Neuronal stem cell (in vitro differentiated cells): ENCODE results near the gene CDK12. TPM values are rescaled to one million over a fixed set of nuclear protein-coding genes. Genes with fewer than 3 reads are reported as not detected.

ENCODE experiments used
- DNase-seq: peaks from one replicate; pipeline ENCODE4 v3.0.0-alpha.2; 2013; ENCODE audit warnings: low spot score
- H2AFZ ChIP-seq: one replicate; pipeline ENCODE4 v1.6.1; 2013; ENCODE audit warnings: mild to moderate bottlenecking, low read length, inconsistent platforms
- H2AK5ac ChIP-seq: 2 replicates; pipeline ENCODE4 v1.6.1; 2013; ENCODE audit warnings: low read depth, mild to moderate bottlenecking, inconsistent platforms, low read length, moderate library complexity, mixed read lengths
- H2BK120ac ChIP-seq: 2 replicates; pipeline ENCODE4 v1.6.1; 2013; ENCODE audit warnings: low read depth, mild to moderate bottlenecking, inconsistent platforms, low read length, moderate library complexity, mixed read lengths
- H2BK12ac ChIP-seq: one replicate; pipeline ENCODE4 v1.6.1; 2013; ENCODE audit warnings: low read length, inconsistent platforms
- H2BK15ac ChIP-seq: 2 replicates; pipeline ENCODE4 v1.6.1; 2013; ENCODE audit warnings: mild to moderate bottlenecking, low read length, inconsistent platforms, mixed read lengths
- H2BK5ac ChIP-seq: one replicate; pipeline ENCODE4 v1.6.1; 2013; ENCODE audit warnings: inconsistent platforms, mild to moderate bottlenecking, low read length, moderate library complexity
- H3K14ac ChIP-seq: one replicate; pipeline ENCODE4 v1.6.1; 2013; ENCODE audit warnings: low read length, inconsistent platforms
- H3K18ac ChIP-seq: 2 replicates; pipeline ENCODE4 v1.6.1; 2013; ENCODE audit warnings: low read length, inconsistent platforms
- H3K23ac ChIP-seq: 2 replicates; pipeline ENCODE4 v1.6.1; 2013; ENCODE audit warnings: low read depth, mild to moderate bottlenecking, mixed read lengths, low read length, inconsistent platforms; ENCODE audit not compliant: poor library complexity
- H3K27ac ChIP-seq: replicated peaks from 3 replicates; pipeline ENCODE4 v1.5.1; 2013; ENCODE audit warnings: low read length, inconsistent platforms
- H3K27me3 ChIP-seq, 3 experiments: 2 replicates each; pipeline ENCODE4 v1.6.1; 2013; ENCODE audit warnings: low read length in 3 of 3, mild to moderate bottlenecking in 2 of 3, inconsistent platforms in 1 of 3, low read depth in 1 of 3, mixed read lengths in 1 of 3, moderate library complexity in 1 of 3; ENCODE audit not compliant: control insufficient read depth in 3 of 3, insufficient read depth in 3 of 3
- H3K36me3 ChIP-seq, 2 donors: replicated peaks in 1 of 2; 2 replicates each; pipeline ENCODE4 v1.6.1; 2013; ENCODE audit warnings: low read length in 2 of 2; ENCODE audit not compliant: control insufficient read depth in 2 of 2, insufficient read depth in 2 of 2
- H3K4ac ChIP-seq: 2 replicates; pipeline ENCODE4 v1.6.1; 2013; ENCODE audit warnings: inconsistent platforms, mild to moderate bottlenecking, low read length, moderate library complexity
- H3K4me1 ChIP-seq, 2 donors: 1 replicate in 1 of 2; 2 replicates in 1 of 2; pipeline ENCODE4 v1.6.1; 2013; ENCODE audit warnings: low read length in 2 of 2, low read depth in 1 of 2; ENCODE audit not compliant: control insufficient read depth in 2 of 2, insufficient read depth in 1 of 2
- H3K4me2 ChIP-seq: one replicate; pipeline ENCODE4 v1.6.1; 2013; ENCODE audit warnings: mild to moderate bottlenecking, low read length, inconsistent platforms; ENCODE audit not compliant: insufficient read depth, poor library complexity, severe bottlenecking
- H3K4me3 ChIP-seq, 2 donors: 2 replicates each; pipeline ENCODE4 v1.5.1; 2013; ENCODE audit warnings: low read length in 2 of 2, mild to moderate bottlenecking in 2 of 2, inconsistent platforms in 1 of 2, moderate library complexity in 1 of 2
- H3K79me1 ChIP-seq: one replicate; pipeline ENCODE4 v1.6.1; 2013; ENCODE audit warnings: low read depth, mild to moderate bottlenecking, inconsistent platforms, low read length, moderate library complexity
- H3K9ac ChIP-seq: one replicate; pipeline ENCODE4 v1.6.1; 2013; ENCODE audit warnings: mild to moderate bottlenecking, low read depth, low read length, inconsistent platforms; ENCODE audit not compliant: poor library complexity
- H3K9me3 ChIP-seq, 2 donors: replicated peaks in 1 of 2; 2 replicates each; pipeline versions ENCODE3 to v1.6.1; 2013; ENCODE audit warnings: low read length in 2 of 2, mild to moderate bottlenecking in 2 of 2, inconsistent platforms in 1 of 2, low read depth in 1 of 2, mixed read lengths in 1 of 2, moderate library complexity in 1 of 2; ENCODE audit not compliant: control insufficient read depth in 2 of 2, insufficient read depth in 1 of 2
- H4K8ac ChIP-seq: one replicate; pipeline ENCODE4 v1.6.1; 2013; ENCODE audit warnings: low read depth, mild to moderate bottlenecking, inconsistent platforms, low read length, moderate library complexity
- H4K91ac ChIP-seq: one replicate; pipeline ENCODE4 v1.6.1; 2013; ENCODE audit warnings: low read length, low read depth, mild to moderate bottlenecking, inconsistent platforms; ENCODE audit not compliant: poor library complexity
- WGBS, 2 donors: extraction: QIAGEN DNeasy Blood & Tissue Kit; methylation state at CpG; one replicate each; pipeline ENCODE4 v1.1.7; 2013; ENCODE audit warnings: missing lambda C conversion rate in 2 of 2, mixed read lengths in 1 of 2; ENCODE audit not compliant: insufficient read length in 2 of 2, insufficient replicate concordance in 1 of 2; ENCODE audit errors: extremely low coverage in 2 of 2; 5-methylcytosine and 5-hydroxymethylcytosine counted together
- small RNA-seq: library from polyadenylated mRNA; stranded (forward); fragments of <200 nt; extraction: miRNeasy Mini kit (QIAGEN cat#:217004); gene quantifications from one replicate; pipeline ENCODE3, GENCODE V24; 2013; ENCODE audit not compliant: insufficient read depth

The CDK12 gene

GRCh38 chr17:39582658-39583057, 121.4 kb downstream of the CDK12 start:
- Histone ChIP-seq H3K4me3 (no peak overlapping the region), H2AFZ (no peak overlapping the region), H2AK5ac (no peak overlapping the region), H3K23ac (no peak overlapping the region), H3K14ac (no peak overlapping the region), H4K8ac (no peak overlapping the region), H2BK120ac (no peak overlapping the region), H3K4me1 (peaks cover 19 to 25% of the 10 kb centered on the region in 2 donors), H2BK12ac (no peak overlapping the region), H2BK5ac (no peak overlapping the region), H3K18ac (no peak overlapping the region), H3K27me3 (peaks cover 0 to 25% (median 0%) of the 10 kb centered on the region in 3 experiments), H3K4me2 (no peak overlapping the region), H4K91ac (no peak overlapping the region), H3K27ac (no peak overlapping the region), H3K4ac (no peak overlapping the region), H3K36me3 (no peaks in the 10 kb centered on the region), H3K9ac (no peak overlapping the region), H3K79me1 (no peaks in the 10 kb centered on the region), H2BK15ac (no peak overlapping the region), H3K9me3 (no peaks in the 10 kb centered on the region)
- no CpG with 5 or more reads among the region's 2 CpGs for WGBS, 2 donors
- no peak for DNase-seq

Small RNAs within 50 kb of the gene (small RNA-seq; reads per million reads assigned to genes)
- gene RNU6-233P, result not detected
